Globus pallidus (tissue), 1 donor: ENCODE measurements around the gene KRT73.

ENCODE experiments used
- DNase-seq: peaks from one replicate; pipeline ENCODE4 v3.0.0-alpha.2; 2015; ENCODE audit warnings: low spot score

Gene KRT73

GRCh38 chr12:52566847-52567291 lies 51.5 kb downstream of the KRT73 start:
- no peak for DNase-seq

GRCh38 chr12:52564582-52564981 lies 53.8 kb downstream of the KRT73 start:
- DNase-seq: no peak

GRCh38 chr12:52561880-52562449 lies 56.4 kb downstream of the KRT73 start:
- no peak for DNase-seq

- DNase-seq: no peak
Observed at GRCh38 chr12:52559979-52560378, 58.4 kb downstream of the KRT73 start.

- DNase-seq: no peak
Observed at GRCh38 chr12:52558781-52559445, 59.4 kb downstream of the KRT73 start.
